ENCODE data around the gene SIX6.
"Not testable (repeated sequence)": the region's sequence is repeated elsewhere in the genome, so short reads cannot be mapped to it uniquely, and the experiment has no call there.

SIX6 gene

DNA sequence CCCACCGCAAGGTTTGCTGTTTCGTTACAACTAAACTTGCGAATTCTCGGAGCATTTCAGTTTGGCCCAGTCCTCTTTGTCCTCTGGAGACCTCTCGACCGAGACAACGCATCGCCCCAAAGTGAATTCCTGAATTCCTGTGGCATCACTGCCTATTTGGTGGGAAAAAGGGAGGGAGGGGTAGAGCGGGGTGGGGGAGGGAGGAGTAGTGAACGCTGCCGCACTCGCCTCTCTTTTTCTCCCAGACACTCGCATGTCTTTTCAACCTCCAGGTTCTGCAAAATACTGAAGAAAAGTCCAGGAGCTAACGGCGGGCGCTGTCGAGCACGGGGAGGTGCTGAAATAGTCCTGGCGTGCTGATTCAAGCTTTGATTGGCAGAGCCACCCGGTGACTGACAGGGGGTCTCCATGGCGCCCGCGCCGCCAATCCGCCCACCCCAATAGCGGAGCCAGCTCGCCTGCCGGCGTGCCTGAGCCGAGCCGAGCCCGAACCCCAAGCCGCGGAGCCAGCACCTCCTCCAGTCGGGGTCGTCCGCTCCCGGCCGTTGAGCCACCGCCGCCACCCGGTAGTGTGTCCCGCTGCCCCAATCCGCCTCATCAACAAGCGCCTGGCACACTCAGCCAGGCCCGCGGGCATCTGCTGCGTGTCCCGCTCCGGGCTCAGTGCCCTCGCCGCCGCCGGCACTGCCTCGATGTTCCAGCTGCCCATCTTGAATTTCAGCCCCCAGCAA, at the start of gene SIX6:
SIX6 (plus strand) TSS at position 440 of the 731 bp plus-strand sequence; CDS start at position 693, 253 bp downstream.
- DNase-seq (ENCODE audit: low read depth) = peak; percentile 21
- TF ChIP-seq, protein P1, sequence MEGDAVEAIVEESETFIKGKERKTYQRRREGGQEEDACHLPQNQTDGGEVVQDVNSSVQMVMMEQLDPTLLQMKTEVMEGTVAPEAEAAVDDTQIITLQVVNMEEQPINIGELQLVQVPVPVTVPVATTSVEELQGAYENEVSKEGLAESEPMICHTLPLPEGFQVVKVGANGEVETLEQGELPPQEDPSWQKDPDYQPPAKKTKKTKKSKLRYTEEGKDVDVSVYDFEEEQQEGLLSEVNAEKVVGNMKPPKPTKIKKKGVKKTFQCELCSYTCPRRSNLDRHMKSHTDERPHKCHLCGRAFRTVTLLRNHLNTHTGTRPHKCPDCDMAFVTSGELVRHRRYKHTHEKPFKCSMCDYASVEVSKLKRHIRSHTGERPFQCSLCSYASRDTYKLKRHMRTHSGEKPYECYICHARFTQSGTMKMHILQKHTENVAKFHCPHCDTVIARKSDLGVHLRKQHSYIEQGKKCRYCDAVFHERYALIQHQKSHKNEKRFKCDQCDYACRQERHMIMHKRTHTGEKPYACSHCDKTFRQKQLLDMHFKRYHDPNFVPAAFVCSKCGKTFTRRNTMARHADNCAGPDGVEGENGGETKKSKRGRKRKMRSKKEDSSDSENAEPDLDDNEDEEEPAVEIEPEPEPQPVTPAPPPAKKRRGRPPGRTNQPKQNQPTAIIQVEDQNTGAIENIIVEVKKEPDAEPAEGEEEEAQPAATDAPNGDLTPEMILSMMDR (IDR thresholded peaks at IDR 0.05; ENCODE audit: control insufficient read depth, extremely low read depth, insufficient read depth) = no peak
- peak within 1 kb of the TSS; percentile 38 for H3K4me3 ChIP-seq (ENCODE audit: low read depth, low read length)

GRCh38 chr14:60480248-60480647, 28.7 kb upstream of the SIX6 start:
- DNase-seq (ENCODE audit: low read depth); H3K4me3 ChIP-seq (ENCODE audit: low read depth, low read length): not testable (repeated sequence)

DNA sequence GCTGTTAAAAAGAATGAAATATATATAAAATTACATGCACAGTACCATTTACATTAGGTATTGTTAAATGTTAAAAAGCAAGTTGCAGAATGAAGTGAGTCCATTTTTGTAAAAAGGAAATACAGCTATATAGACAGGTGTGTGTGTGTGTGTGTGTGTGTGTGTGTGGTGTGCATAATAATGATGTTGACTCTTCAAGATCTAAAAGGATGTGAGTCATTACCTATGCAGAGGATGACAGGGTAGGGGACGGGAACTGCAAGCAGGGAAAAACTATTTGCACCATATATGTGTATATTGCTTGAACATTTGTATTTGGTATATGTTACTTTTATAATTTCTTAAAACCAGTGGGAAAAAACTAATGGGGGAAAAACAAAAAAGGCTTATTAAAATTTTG, 26.2 kb upstream of the SIX6 start:
- TF ChIP-seq, protein P1 (IDR thresholded peaks at IDR 0.05; ENCODE audit: control insufficient read depth, extremely low read depth, insufficient read depth) = no peak
- no peak for DNase-seq (ENCODE audit: low read depth)
- no peak overlapping the region for H3K4me3 ChIP-seq (ENCODE audit: low read depth, low read length)

DNA sequence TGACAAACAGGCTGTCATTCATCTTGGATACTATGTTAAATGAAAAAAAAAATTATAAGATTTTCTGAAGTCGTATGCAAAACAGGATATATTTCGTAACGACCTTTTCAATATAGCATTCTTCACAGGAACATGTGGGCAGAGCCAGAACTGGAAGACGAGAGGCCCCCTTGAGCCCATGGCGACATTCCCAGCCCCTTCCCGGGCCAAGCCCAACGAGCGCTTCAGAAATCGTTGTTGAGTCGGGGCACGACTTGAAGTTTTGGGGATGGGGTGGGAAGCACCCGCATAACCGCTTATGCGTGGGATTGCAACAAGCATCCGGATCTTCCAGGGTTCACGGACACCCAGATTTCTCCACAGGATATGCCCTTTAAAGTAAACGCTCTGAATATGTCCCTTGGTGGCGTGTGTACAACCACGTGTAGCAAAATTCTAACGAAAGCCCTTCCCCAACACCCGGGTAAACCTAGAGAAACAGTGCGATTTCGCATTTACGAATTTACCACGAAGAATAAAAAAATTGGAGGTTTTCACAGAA, 23.8 kb upstream of the SIX6 start:
- TF ChIP-seq, protein P1 (IDR thresholded peaks at IDR 0.05; ENCODE audit: control insufficient read depth, extremely low read depth, insufficient read depth) = no peak
- no peak for DNase-seq (ENCODE audit: low read depth)
- H3K4me3 ChIP-seq (ENCODE audit: low read depth, low read length) = no peak overlapping the region; the same call in 1 of the 2 replicates

- TF ChIP-seq, protein P1 (IDR thresholded peaks at IDR 0.05; ENCODE audit: control insufficient read depth, extremely low read depth, insufficient read depth) = no peak
- H3K4me3 ChIP-seq (ENCODE audit: low read depth, low read length) = peak within 1 kb of the TSS; percentile 30
- DNase-seq (ENCODE audit: low read depth) = no peak
Observed at GRCh38 chr14:60485598-60486251, 23.2 kb upstream of the SIX6 start, which contains the start of gene C14orf39. TSS of gene C14orf39 (minus strand) at chr14:60486063. CDS start at chr14:60485078, 985 bp downstream.

- TF ChIP-seq, protein P1 (IDR thresholded peaks at IDR 0.05; ENCODE audit: control insufficient read depth, extremely low read depth, insufficient read depth) = no peak
- no peak for DNase-seq (ENCODE audit: low read depth)
- no peak overlapping the region for H3K4me3 ChIP-seq (ENCODE audit: low read depth, low read length)
Observed at GRCh38 chr14:60487211-60487610, 21.7 kb upstream of the SIX6 start.

- no peak for DNase-seq (ENCODE audit: low read depth)
- TF ChIP-seq, protein P1 (IDR thresholded peaks at IDR 0.05; ENCODE audit: control insufficient read depth, extremely low read depth, insufficient read depth) = peak; percentile 26
Observed at GRCh38 chr14:60488175-60488574, 20.8 kb upstream of the SIX6 start.

More at GRCh38 chr14:60488175-60488574, 20.8 kb upstream of the SIX6 start:
- H3K4me3 ChIP-seq (ENCODE audit: low read depth, low read length) = no peak overlapping the region

Data from LNCaP clone FGC (cell line).